PFSK-1 (cell line): ENCODE measurements around the gene CD28.

Experiments used
- FOXP2 ChIP-seq: optimal IDR thresholded peaks from 2 replicates; pipeline ENCODE3; 2011; ENCODE audit warnings: borderline replicate concordance, control low read depth, inconsistent platforms; ENCODE audit not compliant: insufficient read depth; ENCODE audit errors: extremely low read length, extremely low read depth
- POLR2AphosphoS5 ChIP-seq: IDR thresholded peaks from 2 replicates; pipeline ENCODE4 v1.6.1; 2012; ENCODE audit warnings: low read depth, mild to moderate bottlenecking, control low read depth, low read length, moderate library complexity
- REST ChIP-seq, 2 experiments: IDR thresholded peaks; 2 replicates each; pipeline versions ENCODE4 v1.6.1 to v1.8.0; 2011 to 2012; ENCODE audit warnings: low read depth in 2 of 2, low read length in 2 of 2, control low read depth in 1 of 2, inconsistent platforms in 1 of 2, mild to moderate bottlenecking in 1 of 2, moderate library complexity in 1 of 2; ENCODE audit not compliant: insufficient read depth in 1 of 2
- SIN3A ChIP-seq: IDR thresholded peaks from 2 replicates; pipeline ENCODE4 v1.6.1; 2012; ENCODE audit warnings: mild to moderate bottlenecking, low read length, moderate library complexity, borderline replicate concordance; ENCODE audit not compliant: insufficient read depth
- TAF1 ChIP-seq: IDR thresholded peaks from 2 replicates; pipeline ENCODE4 v1.6.1; 2012; ENCODE audit warnings: low read length, control low read depth, borderline replicate concordance; ENCODE audit not compliant: insufficient read depth

The CD28 gene

GRCh38 chr2:203662951-203663350 is 43.5 kb upstream of the CD28 start:
- no peak for TF ChIP-seq TAF1
- TF ChIP-seq REST (IDR thresholded peaks at IDR 0.05; ENCODE audit: insufficient read depth in 1 of 2, low read depth in 2 of 2, low read length in 2 of 2) = no peak
- TF ChIP-seq POLR2AphosphoS5 = no peak
- no peak for TF ChIP-seq SIN3A
- TF ChIP-seq FOXP2 = no peak

DNA sequence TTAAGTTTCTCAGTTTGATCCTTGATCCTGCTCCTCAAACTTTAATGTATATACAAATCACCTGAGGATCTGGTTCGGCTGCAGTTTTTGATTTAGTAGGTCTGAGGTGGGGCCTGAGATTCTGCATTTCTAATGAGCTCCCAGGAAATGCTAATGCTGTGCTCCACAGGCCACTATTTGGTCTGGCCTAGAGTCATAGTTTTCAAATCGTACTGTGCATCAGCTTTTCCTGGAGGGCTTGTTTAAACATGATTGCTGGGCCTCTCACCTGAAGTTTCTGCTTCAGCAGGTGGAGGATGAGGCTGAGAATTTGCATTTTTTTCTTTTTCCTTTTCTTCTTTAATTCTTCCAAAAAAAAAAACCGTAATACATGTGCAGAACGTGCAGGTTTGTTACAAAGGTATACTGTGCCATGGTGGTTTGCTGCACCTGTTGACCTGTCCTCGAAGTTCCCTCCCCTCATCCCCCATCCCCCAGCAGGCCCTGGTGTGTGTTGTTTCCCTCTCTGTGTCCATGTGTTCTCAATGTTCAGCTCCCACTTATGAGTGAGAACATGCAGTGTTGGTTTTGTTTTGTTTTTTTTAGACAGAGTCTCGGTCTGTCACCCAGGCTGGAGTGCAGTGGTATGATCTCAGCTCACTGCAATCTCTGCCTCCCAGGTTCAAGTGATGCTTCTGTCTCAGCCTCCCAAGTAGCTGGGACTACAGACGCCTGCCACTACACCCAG is 42.2 kb upstream of the CD28 start:
- TF ChIP-seq REST (IDR thresholded peaks at IDR 0.05; ENCODE audit: insufficient read depth in 1 of 2, low read depth in 2 of 2, low read length in 2 of 2) = no peak
- no peak for TF ChIP-seq FOXP2
- no peak for TF ChIP-seq TAF1
- no peak for TF ChIP-seq POLR2AphosphoS5
- TF ChIP-seq SIN3A = no peak

- TF ChIP-seq TAF1 (no peak), FOXP2 (no peak)
Observed at GRCh38 chr2:203667838-203668237, 38.6 kb upstream of the CD28 start.

DNA sequence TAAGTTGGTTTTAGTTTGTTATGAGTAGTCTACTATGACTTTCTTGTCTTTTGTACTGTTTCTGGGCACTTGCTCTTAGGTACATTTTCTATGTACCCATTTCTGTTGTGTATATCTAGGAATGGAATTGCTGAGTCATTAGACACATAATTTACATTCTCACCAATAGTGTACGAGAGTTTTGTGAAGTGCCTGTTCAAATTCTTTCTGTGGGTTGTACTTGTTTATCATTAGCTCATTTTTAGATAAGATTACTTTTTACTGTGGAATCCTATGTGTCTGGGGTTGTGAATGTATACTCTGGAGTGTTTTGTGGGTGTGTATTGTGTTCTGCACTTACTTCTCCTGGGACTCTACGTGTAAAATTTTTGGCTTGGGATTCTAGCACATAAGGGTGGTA is 36.6 kb upstream of the CD28 start:
- no peak for TF ChIP-seq POLR2AphosphoS5
- no peak for TF ChIP-seq TAF1
- TF ChIP-seq REST (IDR thresholded peaks at IDR 0.05; ENCODE audit: insufficient read depth in 1 of 2, low read depth in 2 of 2, low read length in 2 of 2) = no peak
- no peak for TF ChIP-seq SIN3A
- no peak for TF ChIP-seq FOXP2

DNA sequence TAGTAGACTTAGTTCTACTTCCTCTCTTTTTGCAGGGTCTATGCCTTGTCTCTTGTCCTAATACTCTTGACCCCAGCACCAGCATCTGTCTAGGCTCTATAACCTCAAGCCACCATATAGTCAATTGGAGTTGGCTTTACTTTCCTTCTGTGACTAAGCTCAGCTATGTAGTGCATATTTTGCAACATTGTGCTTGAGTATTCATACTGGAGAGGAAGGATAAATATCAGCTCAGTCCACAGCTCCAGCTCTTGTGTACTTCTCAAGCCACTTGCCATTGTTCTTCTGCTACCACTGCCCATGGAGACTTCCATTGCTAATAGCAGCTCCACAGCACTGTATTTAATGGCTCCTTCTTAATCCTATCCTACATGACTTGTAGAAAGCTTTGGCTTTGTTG is 35.5 kb upstream of the CD28 start:
- TF ChIP-seq SIN3A (no peak), POLR2AphosphoS5 (no peak), TAF1 (no peak), FOXP2 (no peak), REST (IDR thresholded peaks at IDR 0.05; ENCODE audit: insufficient read depth in 1 of 2, low read depth in 2 of 2, low read length in 2 of 2) (no peak)
